HepG2 (cell line): ENCODE measurements around the gene MME. TPM values are rescaled to one million over a fixed set of nuclear protein-coding genes. Genes with fewer than 3 reads are reported as not detected.

ENCODE experiments used
- FOXO4 ChIP-seq: sonication (generic); formaldehyde crosslinking; conservative IDR thresholded peaks from 2 replicates; pipeline ENCODE4 v1.8.1; 2023; ENCODE audit warnings: missing genetic modification reagents
- GMEB1 ChIP-seq: sonication (generic); formaldehyde crosslinking; IDR thresholded peaks from 2 replicates; pipeline ENCODE4 v1.5.1; 2020; ENCODE audit warnings: missing genetic modification reagents, mild to moderate bottlenecking, borderline replicate concordance
- MTF1 ChIP-seq: sonication (generic); formaldehyde crosslinking; IDR thresholded peaks from 2 replicates; pipeline ENCODE4 v1.5.0; 2020; ENCODE audit warnings: missing genetic modification reagents
- RNF2 ChIP-seq: fragments of 450-650 bp; conservative IDR thresholded peaks from 2 replicates; pipeline ENCODE4 v1.6.1; 2016; ENCODE audit warnings: low read depth
- TEAD3 ChIP-seq: optimal IDR thresholded peaks from 2 replicates; pipeline ENCODE3; 2016; ENCODE audit warnings: borderline replicate concordance
- TEF ChIP-seq: sonication (generic); formaldehyde crosslinking; IDR thresholded peaks from 2 replicates; pipeline ENCODE4 v1.5.0; 2020; ENCODE audit warnings: missing genetic modification reagents
- TRIM24 ChIP-seq: sonication (generic); formaldehyde crosslinking; IDR thresholded peaks from 2 replicates; pipeline ENCODE4 v1.8.0; 2022; ENCODE audit warnings: mild to moderate bottlenecking, missing genetic modification reagents
- ZIK1 ChIP-seq: sonication (generic); formaldehyde crosslinking; IDR thresholded peaks from 2 replicates; pipeline ENCODE4 v1.5.0; 2020; ENCODE audit warnings: mild to moderate bottlenecking, low read depth, missing genetic modification reagents, borderline replicate concordance
- ZNF235 ChIP-seq: sonication (generic); formaldehyde crosslinking; IDR thresholded peaks from 2 replicates; pipeline ENCODE4 v1.8.1; 2023; ENCODE audit warnings: mild to moderate bottlenecking, missing genetic modification reagents, borderline replicate concordance
- ZNF383 ChIP-seq: sonication (generic); formaldehyde crosslinking; IDR thresholded peaks from 2 replicates; pipeline ENCODE4 v1.4.0; 2020; ENCODE audit warnings: missing genetic modification reagents, mild to moderate bottlenecking, borderline replicate concordance
- ZNF775 ChIP-seq: sonication (generic); formaldehyde crosslinking; IDR thresholded peaks from 2 replicates; pipeline ENCODE4 v1.4.0; 2020; ENCODE audit warnings: missing genetic modification reagents, mild to moderate bottlenecking, moderate library complexity, borderline replicate concordance
- polyA plus RNA-seq, 8 experiments: library from polyadenylated mRNA; depleted of rRNA in 3 of 8; stranded (reverse) in 7 of 8; unstranded in 1 of 8; fragments of >200 nt; fragmentation: Illumina TruSeq in 4 of 8; extraction: Trizol in 4 of 8; gene quantifications; 2 replicates each; pipeline versions ENCODE4 v1.2.1 to v1.2.3, GENCODE V29; 2011 to 2016; ENCODE audit warnings: low read depth in 4 of 8, missing spikeins in 1 of 8, mixed read lengths in 1 of 8; ENCODE audit not compliant: insufficient read depth in 1 of 8
- total RNA-seq, 5 experiments: library from RNA; depleted of rRNA; stranded (reverse); fragments of >200 nt; fragmentation: Illumina TruSeq; extraction: Trizol; gene quantifications; 2 replicates each; pipeline ENCODE4 v1.2.3, GENCODE V29; 2016; ENCODE audit warnings: low read depth in 1 of 5

Gene MME
- total and polyA plus RNA-seq, 2 of the 13 experiments (the other 11 are each of a cell fraction or from before 2014, with no cell fraction given): not detected

DNA sequence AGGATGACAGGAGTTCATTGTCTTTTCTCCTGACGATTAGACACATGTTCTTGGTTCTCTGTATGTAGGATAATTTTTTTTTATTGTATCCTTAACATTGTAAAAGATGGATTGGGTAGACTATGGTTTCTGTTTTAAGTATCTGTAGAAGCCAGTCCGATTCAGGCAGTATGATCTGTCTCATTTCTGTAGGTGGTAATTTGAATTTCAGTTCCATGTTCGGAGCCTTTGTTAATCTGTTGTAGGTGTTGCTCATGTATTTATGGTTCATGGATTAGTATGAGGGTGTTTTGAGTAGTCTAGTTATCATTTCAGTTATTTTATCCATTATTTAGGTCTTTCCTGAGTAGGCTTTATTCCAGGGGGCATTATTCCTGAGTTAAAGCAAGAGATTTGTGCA, 32.4 kb upstream of the MME start (continued):
- no peak for TF ChIP-seq MTF1 (CRISPR knock-in tag)
- TF ChIP-seq TEF (CRISPR knock-in tag): no peak
- TF ChIP-seq TEAD3 (CRISPR knock-in tag): no peak
- no peak for TF ChIP-seq ZNF775 (CRISPR knock-in tag)
- TF ChIP-seq FOXO4 (CRISPR knock-in tag): no peak
- no peak for TF ChIP-seq ZNF235
- no peak for TF ChIP-seq TRIM24 (CRISPR knock-in tag)
- TF ChIP-seq ZIK1 (CRISPR knock-in tag): no peak
- TF ChIP-seq GMEB1 (CRISPR knock-in tag): no peak
- no peak for TF ChIP-seq ZNF383
- no peak for TF ChIP-seq RNF2
- TF ChIP-seq, all 625 proteins: peak for 0
